ENCODE data around the gene CD300LD.

DNA sequence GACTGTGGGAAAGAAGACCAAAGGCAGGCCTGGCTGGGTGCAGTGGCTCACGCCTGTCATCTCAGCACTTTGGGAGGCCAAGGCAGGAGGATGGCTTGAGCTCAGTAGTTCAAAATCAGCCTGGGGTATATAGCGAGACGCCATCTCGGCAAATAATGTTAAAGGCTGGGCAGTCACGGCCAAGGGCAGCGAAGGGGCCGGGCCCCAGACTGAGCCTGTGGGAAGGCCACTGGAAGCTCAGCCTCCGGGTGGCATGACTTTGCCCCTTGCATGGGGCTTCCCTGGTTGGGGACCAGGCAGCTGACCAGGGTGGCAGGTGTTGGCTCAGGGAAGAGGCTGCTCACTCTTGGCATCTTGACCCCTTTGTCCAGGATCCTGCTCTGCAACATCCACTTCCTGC lies 14.0 kb upstream of the CD300LD start:
- no peak for TF ChIP-seq CEBPB (IDR thresholded peaks at IDR 0.05; ENCODE audit: borderline replicate concordance in 1 of 2, low read depth in 2 of 2, low read length in 2 of 2)
- TF ChIP-seq, protein P1, sequence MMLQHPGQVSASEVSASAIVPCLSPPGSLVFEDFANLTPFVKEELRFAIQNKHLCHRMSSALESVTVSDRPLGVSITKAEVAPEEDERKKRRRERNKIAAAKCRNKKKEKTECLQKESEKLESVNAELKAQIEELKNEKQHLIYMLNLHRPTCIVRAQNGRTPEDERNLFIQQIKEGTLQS (IDR thresholded peaks at IDR 0.05; ENCODE audit: borderline replicate concordance, extremely low read depth, low read depth, low read length), result no peak
- no peak for TF ChIP-seq POLR2A (IDR thresholded peaks at IDR 0.05; ENCODE audit: low read depth, low read length)
- no peak for TF ChIP-seq POLR2AphosphoS5 (IDR thresholded peaks at IDR 0.05; ENCODE audit: low read length)
- TF ChIP-seq, protein P2, sequence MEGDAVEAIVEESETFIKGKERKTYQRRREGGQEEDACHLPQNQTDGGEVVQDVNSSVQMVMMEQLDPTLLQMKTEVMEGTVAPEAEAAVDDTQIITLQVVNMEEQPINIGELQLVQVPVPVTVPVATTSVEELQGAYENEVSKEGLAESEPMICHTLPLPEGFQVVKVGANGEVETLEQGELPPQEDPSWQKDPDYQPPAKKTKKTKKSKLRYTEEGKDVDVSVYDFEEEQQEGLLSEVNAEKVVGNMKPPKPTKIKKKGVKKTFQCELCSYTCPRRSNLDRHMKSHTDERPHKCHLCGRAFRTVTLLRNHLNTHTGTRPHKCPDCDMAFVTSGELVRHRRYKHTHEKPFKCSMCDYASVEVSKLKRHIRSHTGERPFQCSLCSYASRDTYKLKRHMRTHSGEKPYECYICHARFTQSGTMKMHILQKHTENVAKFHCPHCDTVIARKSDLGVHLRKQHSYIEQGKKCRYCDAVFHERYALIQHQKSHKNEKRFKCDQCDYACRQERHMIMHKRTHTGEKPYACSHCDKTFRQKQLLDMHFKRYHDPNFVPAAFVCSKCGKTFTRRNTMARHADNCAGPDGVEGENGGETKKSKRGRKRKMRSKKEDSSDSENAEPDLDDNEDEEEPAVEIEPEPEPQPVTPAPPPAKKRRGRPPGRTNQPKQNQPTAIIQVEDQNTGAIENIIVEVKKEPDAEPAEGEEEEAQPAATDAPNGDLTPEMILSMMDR (IDR thresholded peaks at IDR 0.05 in 2 of 3, conservative IDR thresholded peaks at IDR 0.05 in 1 of 3; ENCODE audit: control insufficient read depth in 2 of 3, extremely low read depth in 1 of 3, insufficient read depth in 1 of 3, low read depth in 3 of 3, low read length in 3 of 3), result no peak
- TF ChIP-seq MEF2A (IDR thresholded peaks at IDR 0.05; ENCODE audit: insufficient read depth, low read depth, low read length), result no peak
- TF ChIP-seq RCOR1 (conservative IDR thresholded peaks at IDR 0.05; ENCODE audit: low read depth, low read length), result no peak
- TF ChIP-seq, protein P3, sequence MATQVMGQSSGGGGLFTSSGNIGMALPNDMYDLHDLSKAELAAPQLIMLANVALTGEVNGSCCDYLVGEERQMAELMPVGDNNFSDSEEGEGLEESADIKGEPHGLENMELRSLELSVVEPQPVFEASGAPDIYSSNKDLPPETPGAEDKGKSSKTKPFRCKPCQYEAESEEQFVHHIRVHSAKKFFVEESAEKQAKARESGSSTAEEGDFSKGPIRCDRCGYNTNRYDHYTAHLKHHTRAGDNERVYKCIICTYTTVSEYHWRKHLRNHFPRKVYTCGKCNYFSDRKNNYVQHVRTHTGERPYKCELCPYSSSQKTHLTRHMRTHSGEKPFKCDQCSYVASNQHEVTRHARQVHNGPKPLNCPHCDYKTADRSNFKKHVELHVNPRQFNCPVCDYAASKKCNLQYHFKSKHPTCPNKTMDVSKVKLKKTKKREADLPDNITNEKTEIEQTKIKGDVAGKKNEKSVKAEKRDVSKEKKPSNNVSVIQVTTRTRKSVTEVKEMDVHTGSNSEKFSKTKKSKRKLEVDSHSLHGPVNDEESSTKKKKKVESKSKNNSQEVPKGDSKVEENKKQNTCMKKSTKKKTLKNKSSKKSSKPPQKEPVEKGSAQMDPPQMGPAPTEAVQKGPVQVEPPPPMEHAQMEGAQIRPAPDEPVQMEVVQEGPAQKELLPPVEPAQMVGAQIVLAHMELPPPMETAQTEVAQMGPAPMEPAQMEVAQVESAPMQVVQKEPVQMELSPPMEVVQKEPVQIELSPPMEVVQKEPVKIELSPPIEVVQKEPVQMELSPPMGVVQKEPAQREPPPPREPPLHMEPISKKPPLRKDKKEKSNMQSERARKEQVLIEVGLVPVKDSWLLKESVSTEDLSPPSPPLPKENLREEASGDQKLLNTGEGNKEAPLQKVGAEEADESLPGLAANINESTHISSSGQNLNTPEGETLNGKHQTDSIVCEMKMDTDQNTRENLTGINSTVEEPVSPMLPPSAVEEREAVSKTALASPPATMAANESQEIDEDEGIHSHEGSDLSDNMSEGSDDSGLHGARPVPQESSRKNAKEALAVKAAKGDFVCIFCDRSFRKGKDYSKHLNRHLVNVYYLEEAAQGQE (IDR thresholded peaks at IDR 0.05; ENCODE audit: low read depth, low read length), result no peak
- TF ChIP-seq RAD21 (IDR thresholded peaks at IDR 0.05; ENCODE audit: insufficient read depth, low read depth, low read length), result no peak
- TF ChIP-seq SRF (IDR thresholded peaks at IDR 0.05; ENCODE audit: low read depth in 2 of 2, low read length in 2 of 2), result no peak

Data from GM12878 (cell line).